Hepatocyte (in vitro differentiated cells): ENCODE results near the gene TBX6.

Experiments used
- CTCF ChIP-seq: fragments of 200-600 bp; sonication (generic); IDR thresholded peaks from 2 replicates; pipeline ENCODE4 v1.5.1; 2016; ENCODE audit warnings: antibody characterized with exemption, mild to moderate bottlenecking; ENCODE audit not compliant: poor library complexity
- EZH2phosphoT487 ChIP-seq: fragments of 200-600 bp; sonication (generic); IDR thresholded peaks from one replicate; pipeline ENCODE4 v1.6.1; 2018; ENCODE audit warnings: antibody characterized with exemption, mild to moderate bottlenecking, low read depth, moderate library complexity; ENCODE audit not compliant: unreplicated experiment, severe bottlenecking

DNA sequence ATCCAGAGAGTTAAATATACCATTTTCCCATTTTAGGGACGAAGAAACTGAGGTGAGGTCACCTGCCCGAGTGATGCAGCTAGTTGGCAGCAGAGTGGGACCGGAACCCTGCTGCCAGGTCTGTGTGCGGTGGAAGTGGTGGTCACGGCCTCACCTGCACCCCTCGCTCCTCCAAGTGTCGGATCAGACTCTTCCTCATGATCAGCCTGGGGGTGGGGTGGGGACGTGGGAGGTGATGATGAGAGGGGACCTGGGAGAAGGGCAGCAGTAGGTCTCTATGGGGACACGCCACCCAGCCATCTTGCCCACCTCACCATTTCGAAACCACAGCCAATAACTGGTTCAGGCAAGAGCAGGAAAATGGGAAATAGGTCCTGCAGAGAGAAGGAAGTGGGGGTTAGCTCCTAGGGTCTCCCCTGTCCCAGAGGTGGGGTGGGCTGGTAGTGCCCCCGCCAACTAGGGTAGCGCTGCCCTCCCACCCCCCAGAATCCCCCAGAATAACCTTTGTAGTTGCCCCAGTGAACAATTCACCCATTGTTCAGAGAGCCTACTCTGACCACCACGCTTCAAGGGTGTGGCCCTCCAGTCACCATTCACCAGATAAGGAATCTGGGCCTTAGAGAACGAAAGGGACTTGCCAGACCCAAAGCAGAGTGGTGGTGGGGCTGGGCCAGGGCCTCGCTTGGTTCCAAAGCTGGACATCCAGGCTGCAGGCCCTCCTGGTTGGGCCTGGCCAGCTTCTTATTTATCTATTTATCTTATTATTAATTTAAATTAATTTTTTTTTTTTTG is 16.5 kb upstream of the TBX6 start:
- no peak for TF ChIP-seq CTCF
- TF ChIP-seq EZH2phosphoT487: no peak
